ENCODE measurements around the gene SYCE1.
"Not testable (repeated sequence)": the region's sequence is repeated elsewhere in the genome, so short reads cannot be mapped to it uniquely, and the experiment has no call there.

Gene SYCE1

DNA sequence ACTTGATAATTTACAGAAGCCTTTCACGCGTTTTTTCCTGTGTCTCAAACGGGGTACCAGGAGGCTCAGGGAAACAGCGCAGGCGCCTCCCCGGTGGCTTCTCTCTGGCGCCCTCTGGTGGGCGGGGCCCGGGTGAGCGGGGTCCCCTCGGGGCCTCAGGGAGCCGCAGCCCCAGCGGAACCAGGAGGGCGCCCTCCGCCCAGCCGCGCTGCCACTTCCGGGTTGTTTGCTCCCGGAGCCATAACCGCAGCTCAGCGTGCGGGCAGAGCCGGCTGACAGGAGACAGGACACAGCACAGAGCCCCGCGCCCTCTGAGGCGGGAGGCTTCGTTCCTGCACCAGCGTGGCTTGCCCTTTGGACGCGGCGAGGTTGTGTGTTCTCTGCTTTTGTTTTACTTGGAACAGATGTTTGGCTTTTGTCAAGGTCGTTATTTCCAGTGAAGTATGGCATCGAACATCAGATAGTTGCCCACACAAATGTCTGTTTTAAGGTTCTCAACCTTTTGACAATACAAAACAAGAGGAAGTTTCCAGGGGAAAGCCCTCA, 45.1 kb downstream of the SYCE1 start:
- Histone ChIP-seq H3K4me3 (replicated peaks; ENCODE audit: low read depth, low read length) (peak overlapping the region; percentile 60), H3K27me3 (replicated peaks; ENCODE audit: control insufficient read depth, insufficient read depth, low read length) (no peaks in the 10 kb centered on the region), H3K36me3 (ENCODE audit: control insufficient read depth, insufficient read depth, low read length) (no peaks in the 10 kb centered on the region)
- DNase-seq (ENCODE audit: extremely low read depth, insufficient read length) = peak; percentile 83
- TF ChIP-seq, protein P1, sequence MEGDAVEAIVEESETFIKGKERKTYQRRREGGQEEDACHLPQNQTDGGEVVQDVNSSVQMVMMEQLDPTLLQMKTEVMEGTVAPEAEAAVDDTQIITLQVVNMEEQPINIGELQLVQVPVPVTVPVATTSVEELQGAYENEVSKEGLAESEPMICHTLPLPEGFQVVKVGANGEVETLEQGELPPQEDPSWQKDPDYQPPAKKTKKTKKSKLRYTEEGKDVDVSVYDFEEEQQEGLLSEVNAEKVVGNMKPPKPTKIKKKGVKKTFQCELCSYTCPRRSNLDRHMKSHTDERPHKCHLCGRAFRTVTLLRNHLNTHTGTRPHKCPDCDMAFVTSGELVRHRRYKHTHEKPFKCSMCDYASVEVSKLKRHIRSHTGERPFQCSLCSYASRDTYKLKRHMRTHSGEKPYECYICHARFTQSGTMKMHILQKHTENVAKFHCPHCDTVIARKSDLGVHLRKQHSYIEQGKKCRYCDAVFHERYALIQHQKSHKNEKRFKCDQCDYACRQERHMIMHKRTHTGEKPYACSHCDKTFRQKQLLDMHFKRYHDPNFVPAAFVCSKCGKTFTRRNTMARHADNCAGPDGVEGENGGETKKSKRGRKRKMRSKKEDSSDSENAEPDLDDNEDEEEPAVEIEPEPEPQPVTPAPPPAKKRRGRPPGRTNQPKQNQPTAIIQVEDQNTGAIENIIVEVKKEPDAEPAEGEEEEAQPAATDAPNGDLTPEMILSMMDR (IDR thresholded peaks at IDR 0.05; ENCODE audit: insufficient read depth, low read length, poor library complexity, severe bottlenecking) = peak; percentile 88

DNA sequence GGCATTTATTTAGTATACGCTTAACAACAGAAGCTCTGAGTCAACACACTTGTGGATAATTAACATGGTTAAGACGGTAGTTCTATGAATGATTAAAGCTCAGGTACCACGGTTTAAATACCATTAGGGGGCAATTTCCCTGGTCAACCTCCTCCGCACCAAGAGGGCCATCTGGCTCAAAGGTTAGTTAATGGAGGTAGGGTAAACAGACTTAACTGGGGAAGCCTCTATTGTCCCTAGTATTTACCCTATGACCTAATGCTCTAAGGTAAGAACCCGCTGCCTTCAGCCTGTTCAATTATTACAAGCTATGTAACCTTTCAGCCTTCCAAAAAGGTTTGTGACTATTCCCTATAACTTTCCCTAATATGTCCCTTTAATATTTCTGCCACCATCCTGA, 46.9 kb downstream of the SYCE1 start:
- H3K4me3 ChIP-seq (replicated peaks; ENCODE audit: low read depth, low read length); H3K27me3 ChIP-seq (replicated peaks; ENCODE audit: control insufficient read depth, insufficient read depth, low read length); H3K36me3 ChIP-seq (ENCODE audit: control insufficient read depth, insufficient read depth, low read length); DNase-seq (ENCODE audit: extremely low read depth, insufficient read length): not testable (repeated sequence)

DNA sequence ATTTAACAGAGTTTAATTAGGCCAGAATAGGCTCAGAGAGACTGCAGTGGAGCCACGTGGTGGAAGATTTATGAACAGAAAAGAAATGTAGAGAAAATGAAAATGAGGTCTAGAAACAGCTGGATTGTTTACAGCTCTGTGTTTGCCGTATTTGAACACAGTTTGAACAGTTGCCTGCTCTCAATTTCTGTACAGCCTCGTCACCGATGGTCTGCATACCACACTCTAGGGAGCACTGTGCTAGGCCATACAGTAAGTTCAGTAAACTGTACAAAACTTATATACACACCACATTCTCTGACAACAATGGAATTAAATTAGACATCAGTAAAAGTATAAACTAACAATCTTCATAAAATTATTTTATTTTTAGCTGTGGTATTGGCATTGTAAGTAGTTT, 49.3 kb downstream of the SYCE1 start:
- Histone ChIP-seq H3K4me3 (replicated peaks; ENCODE audit: low read depth, low read length) (no peak overlapping the region), H3K27me3 (replicated peaks; ENCODE audit: control insufficient read depth, insufficient read depth, low read length) (no peaks in the 10 kb centered on the region), H3K36me3 (ENCODE audit: control insufficient read depth, insufficient read depth, low read length) (no peaks in the 10 kb centered on the region)
- DNase-seq (ENCODE audit: extremely low read depth, insufficient read length) = no peak
- TF ChIP-seq, protein P1 (IDR thresholded peaks at IDR 0.05; ENCODE audit: insufficient read depth, low read length, poor library complexity, severe bottlenecking) = no peak

DNA sequence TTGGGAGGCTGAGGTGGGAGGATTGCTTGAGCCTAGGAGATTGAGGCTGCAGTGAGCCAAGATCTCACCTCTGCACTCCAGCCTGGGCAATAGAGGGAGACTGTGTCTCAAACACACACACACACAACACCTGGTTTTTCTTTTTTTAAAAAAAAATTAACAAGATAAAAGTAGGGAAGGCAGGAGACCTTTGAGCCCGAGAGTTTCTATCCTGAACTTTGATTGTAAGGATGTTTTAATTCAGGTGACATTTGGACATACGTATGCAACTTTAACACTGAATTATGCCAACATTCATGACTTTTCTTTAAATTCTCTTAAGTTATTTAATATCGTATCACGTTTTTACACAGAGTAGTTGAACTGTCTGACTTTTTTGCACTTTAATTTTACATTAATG, 49.9 kb downstream of the SYCE1 start:
- Histone ChIP-seq H3K36me3 (ENCODE audit: control insufficient read depth, insufficient read depth, low read length) (no peaks in the 10 kb centered on the region), H3K27me3 (replicated peaks; ENCODE audit: control insufficient read depth, insufficient read depth, low read length) (no peaks in the 10 kb centered on the region), H3K4me3 (replicated peaks; ENCODE audit: low read depth, low read length) (no peak overlapping the region)
- TF ChIP-seq, protein P1 (IDR thresholded peaks at IDR 0.05; ENCODE audit: insufficient read depth, low read length, poor library complexity, severe bottlenecking) = no peak
- DNase-seq (ENCODE audit: extremely low read depth, insufficient read length) = no peak

DNA sequence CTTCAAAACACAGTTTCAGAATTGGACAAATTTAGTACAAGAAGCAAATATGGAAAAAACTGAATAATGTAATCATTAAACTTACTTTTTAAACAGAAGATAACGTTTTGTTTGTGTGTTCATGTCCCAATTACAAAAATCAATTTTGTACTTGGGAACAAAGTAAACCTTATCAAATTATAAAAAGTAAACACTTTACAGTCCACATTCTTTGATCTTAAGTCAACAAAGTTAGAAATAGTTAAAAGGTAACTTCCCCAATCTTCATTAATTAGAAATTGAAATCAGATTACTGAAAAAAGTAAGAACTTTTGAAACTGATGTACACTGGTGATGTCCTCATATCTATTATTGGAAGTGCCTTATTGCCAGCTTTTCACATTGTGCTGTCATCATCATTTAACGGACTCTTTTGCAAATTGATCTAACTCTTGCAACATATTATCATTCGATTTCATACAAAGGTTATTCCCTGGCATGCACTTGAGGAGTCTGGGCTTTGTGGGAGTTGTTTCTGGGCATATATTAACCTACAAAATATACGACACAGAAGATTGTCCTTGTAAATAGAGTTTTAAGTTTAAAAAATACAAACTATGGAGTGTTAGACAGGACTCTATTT, 53.4 kb downstream of the SYCE1 start:
- H3K27me3 ChIP-seq (replicated peaks; ENCODE audit: control insufficient read depth, insufficient read depth, low read length) = no peaks in the 10 kb centered on the region
- TF ChIP-seq, protein P1 (IDR thresholded peaks at IDR 0.05; ENCODE audit: insufficient read depth, low read length, poor library complexity, severe bottlenecking) = no peak
- no peak overlapping the region for H3K4me3 ChIP-seq (replicated peaks; ENCODE audit: low read depth, low read length)
- no peaks in the 10 kb centered on the region for H3K36me3 ChIP-seq (ENCODE audit: control insufficient read depth, insufficient read depth, low read length)
- no peak for DNase-seq (ENCODE audit: extremely low read depth, insufficient read length)

DNA sequence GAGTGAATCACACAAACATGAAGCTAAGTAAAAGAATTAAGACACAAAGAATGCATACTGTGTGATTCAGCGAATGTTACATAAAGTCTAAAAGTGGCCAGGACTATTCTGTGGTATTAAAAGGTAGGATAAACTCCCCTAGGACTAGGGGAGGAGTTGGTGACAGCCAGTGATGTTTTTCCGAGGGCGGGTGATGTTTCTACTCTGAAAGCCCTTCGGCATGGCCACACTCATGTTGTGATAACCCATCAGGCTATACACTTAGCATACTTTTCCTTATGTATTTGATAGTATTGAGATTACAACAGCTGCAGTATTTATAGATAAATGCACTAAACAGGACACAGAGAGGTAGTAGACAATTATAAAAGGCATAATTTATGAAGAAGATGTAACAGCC, 54.0 kb downstream of the SYCE1 start:
- H3K4me3 ChIP-seq (replicated peaks; ENCODE audit: low read depth, low read length) = no peak overlapping the region
- H3K27me3 ChIP-seq (replicated peaks; ENCODE audit: control insufficient read depth, insufficient read depth, low read length) = no peaks in the 10 kb centered on the region
- no peak for DNase-seq (ENCODE audit: extremely low read depth, insufficient read length)
- TF ChIP-seq, protein P1 (IDR thresholded peaks at IDR 0.05; ENCODE audit: insufficient read depth, low read length, poor library complexity, severe bottlenecking) = no peak
- H3K36me3 ChIP-seq (ENCODE audit: control insufficient read depth, insufficient read depth, low read length) = no peaks in the 10 kb centered on the region

All from GM06990 (cell line).